GM18502 (cell line): ENCODE measurements around the gene CUL2.
"Not testable (repeated sequence)": the region's sequence is repeated elsewhere in the genome, so short reads cannot be mapped to it uniquely, and the experiment has no call there.

Source experiments
- ATAC-seq: cut with Tn5 transposase; IDR thresholded peaks from one replicate; pipeline ENCODE4 v1.9.1; 2021; ENCODE audit warnings: mild to moderate bottlenecking; ENCODE audit not compliant: unreplicated experiment, poor library complexity

CUL2 gene

GRCh38 chr10:35027567-35027966 lies 62.6 kb downstream of the CUL2 start:
- no peak for ATAC-seq

GRCh38 chr10:35025916-35026315 lies 64.2 kb downstream of the CUL2 start:
- ATAC-seq, result no peak

GRCh38 chr10:35020481-35020880 lies 69.7 kb downstream of the CUL2 start:
- no peak for ATAC-seq

- ATAC-seq, result no peak
These were observed 70.8 kb downstream of the CUL2 start for GRCh38 chr10:35019041-35020024.

GRCh38 chr10:35017608-35018007 lies 72.5 kb downstream of the CUL2 start:
- no peak for ATAC-seq

GRCh38 chr10:35015843-35016408 lies 74.2 kb downstream of the CUL2 start:
- no peak for ATAC-seq

GRCh38 chr10:35012781-35013180 lies 77.4 kb downstream of the CUL2 start:
- no peak for ATAC-seq

GRCh38 chr10:35011771-35012191 lies 78.4 kb downstream of the CUL2 start:
- no peak for ATAC-seq

- no peak for ATAC-seq
These were observed 82.3 kb downstream of the CUL2 start for GRCh38 chr10:35007858-35008301.

GRCh38 chr10:35006836-35007235 lies 83.3 kb downstream of the CUL2 start:
- no peak for ATAC-seq

GRCh38 chr10:35005868-35006267 lies 84.3 kb downstream of the CUL2 start:
- ATAC-seq, result no peak

GRCh38 chr10:35004651-35005050 lies 85.5 kb downstream of the CUL2 start:
- ATAC-seq, result no peak

- ATAC-seq, result no peak
These were observed 86.2 kb downstream of the CUL2 start for GRCh38 chr10:35003906-35004305.

- ATAC-seq, result no peak
These were observed 89.2 kb downstream of the CUL2 start for GRCh38 chr10:35000936-35001335.

- ATAC-seq, result no peak
These were observed 90.6 kb downstream of the CUL2 start for GRCh38 chr10:34999532-34999931.

GRCh38 chr10:34998940-34999339 lies 91.2 kb downstream of the CUL2 start:
- ATAC-seq, result no peak

- ATAC-seq, result no peak
These were observed 93.3 kb downstream of the CUL2 start for GRCh38 chr10:34996843-34997242.

- ATAC-seq, result no peak
These were observed 94.2 kb downstream of the CUL2 start for GRCh38 chr10:34995925-34996324.

GRCh38 chr10:34994565-34995142 lies 95.5 kb downstream of the CUL2 start:
- ATAC-seq, result peak; percentile 95

- ATAC-seq, result no peak
These were observed 96.4 kb downstream of the CUL2 start for GRCh38 chr10:34993782-34994181.

GRCh38 chr10:34991117-34991516 lies 99.0 kb downstream of the CUL2 start:
- ATAC-seq, result not testable (repeated sequence)
